H1 (cell line): ENCODE data around the gene OR5B21. TPM values are rescaled to one million over a fixed set of nuclear protein-coding genes. Genes with fewer than 3 reads are reported as not detected.

Experiments
- CTCF ChIA-PET: fragments of 300-600 bp; sonication (Branson Sonifier 250); formaldehyde crosslinking; loops from one replicate; lab custom pipeline; 2021; ENCODE audit not compliant: partially characterized antibody; lab: Charles Lee
- POLR2A ChIA-PET: fragments of 300-600 bp; sonication (Branson Sonifier 250); formaldehyde crosslinking; loops from one replicate; lab custom pipeline; 2021; ENCODE audit warnings: inconsistent platforms; ENCODE audit not compliant: partially characterized antibody; lab: Charles Lee
- DNase-seq, 2 experiments: peaks; one replicate each; pipeline versions ENCODE4 v3.0.0 to v3.0.0-alpha.2; 2010 to 2022; ENCODE audit warnings: low spot score in 2 of 2, low read depth in 1 of 2, mixed read lengths in 1 of 2
- FAIRE-seq: peaks from 2 replicates; lab custom pipeline; 2011; peaks lifted over from hg19 to GRCh38; lab: Jason Lieb, UNC
- H2AFZ ChIP-seq: 2 replicates; pipeline ENCODE4 v1.8.1; 2012; ENCODE audit warnings: low read length, inconsistent platforms
- H2AK5ac ChIP-seq: 2 replicates; pipeline ENCODE4 v1.6.1; 2013; ENCODE audit warnings: low read depth, low read length
- H2BK120ac ChIP-seq: replicated peaks from 2 replicates; pipeline ENCODE3; 2013; ENCODE audit warnings: low read depth, low read length, inconsistent platforms
- H2BK12ac ChIP-seq: 2 replicates; pipeline ENCODE4 v1.6.1; 2013; ENCODE audit warnings: low read depth, low read length
- H2BK15ac ChIP-seq: 2 replicates; pipeline ENCODE4 v1.6.1; 2013; ENCODE audit warnings: low read length
- H2BK20ac ChIP-seq: 2 replicates; pipeline ENCODE4 v1.6.1; 2013; ENCODE audit warnings: low read length
- H2BK5ac ChIP-seq: 2 replicates; pipeline ENCODE4 v1.6.1; 2013; ENCODE audit warnings: low read depth, low read length
- H3K14ac ChIP-seq: 2 replicates; pipeline ENCODE4 v1.6.1; 2013; ENCODE audit warnings: inconsistent platforms; ENCODE audit not compliant: insufficient read length
- H3K18ac ChIP-seq: 2 replicates; pipeline ENCODE4 v1.6.1; 2013; ENCODE audit warnings: low read length; ENCODE audit errors: extremely low read depth
- H3K23ac ChIP-seq: 2 replicates; pipeline ENCODE4 v1.6.1; 2013; ENCODE audit warnings: inconsistent platforms; ENCODE audit not compliant: insufficient read length
- H3K23me2 ChIP-seq: 2 replicates; pipeline ENCODE4 v1.6.1; 2013; ENCODE audit warnings: low read depth, low read length
- H3K27ac ChIP-seq: 2 replicates; pipeline ENCODE4 v1.6.1; 2011; ENCODE audit warnings: low read depth, low read length, inconsistent platforms
- H3K27me3 ChIP-seq, 4 experiments: replicated peaks in 1 of 4; 1 replicate in 1 of 4; 2 replicates in 3 of 4; pipeline versions ENCODE4 v1.6.1 to v1.8.1; 2011 to 2013; ENCODE audit warnings: low read length in 3 of 4, mild to moderate bottlenecking in 3 of 4, inconsistent platforms in 2 of 4, mixed read lengths in 2 of 4, moderate library complexity in 1 of 4; ENCODE audit not compliant: control insufficient read depth in 3 of 4, insufficient read depth in 3 of 4; ENCODE audit errors: extremely low read depth in 1 of 4
- H3K36me3 ChIP-seq, 4 experiments: 2 replicates each; pipeline versions ENCODE4 v1.6.1 to v1.8.1; 2011 to 2013; ENCODE audit warnings: mild to moderate bottlenecking in 4 of 4, low read length in 3 of 4, moderate library complexity in 2 of 4, control low read depth in 1 of 4, inconsistent platforms in 1 of 4; ENCODE audit not compliant: insufficient read depth in 4 of 4, control insufficient read depth in 2 of 4
- H3K4ac ChIP-seq: replicated peaks from 2 replicates; pipeline ENCODE3; 2013; ENCODE audit warnings: low read length, low read depth, mixed read lengths, inconsistent platforms; ENCODE audit not compliant: insufficient read length
- H3K4me1 ChIP-seq, 4 experiments: replicated peaks in 1 of 4; 1 replicate in 1 of 4; 2 replicates in 3 of 4; pipeline versions ENCODE4 v1.6.1 to v1.8.1; 2011 to 2013; ENCODE audit warnings: low read length in 3 of 4, inconsistent platforms in 2 of 4, mixed read lengths in 1 of 4; ENCODE audit not compliant: insufficient read depth in 4 of 4, control insufficient read depth in 3 of 4
- H3K4me2 ChIP-seq, 2 experiments: 2 replicates each; pipeline versions ENCODE4 v1.6.1 to v1.8.1; 2011 to 2013; ENCODE audit warnings: low read depth in 2 of 2, low read length in 2 of 2, control low read depth in 1 of 2, inconsistent platforms in 1 of 2, mild to moderate bottlenecking in 1 of 2; ENCODE audit not compliant: insufficient read depth in 1 of 2
- H3K4me3 ChIP-seq, 4 experiments: fragments of 200-600, 300-600 bp in 1 of 4; sonication (generic), shearing (Covaris generic), sonication (Bioruptor Twin) in 1 of 4; 2 replicates each; pipeline versions ENCODE4 v1.5.1 to v1.8.1; 2011 to 2016; ENCODE audit warnings: low read length in 4 of 4, low read depth in 3 of 4, control low read depth in 2 of 4, inconsistent platforms in 2 of 4, mild to moderate bottlenecking in 2 of 4, mixed read lengths in 1 of 4, moderate library complexity in 1 of 4; ENCODE audit not compliant: insufficient read depth in 2 of 4; ENCODE audit errors: extremely low read depth in 1 of 4
- H3K56ac ChIP-seq: replicated peaks from 2 replicates; pipeline ENCODE3; 2013; ENCODE audit warnings: low read depth, mild to moderate bottlenecking, mixed read lengths, low read length, inconsistent platforms; ENCODE audit not compliant: insufficient read length
- H3K79me1 ChIP-seq: 2 replicates; pipeline ENCODE4 v1.6.1; 2013; ENCODE audit warnings: low read depth, low read length, control low read depth
- H3K79me2 ChIP-seq, 2 experiments: 2 replicates each; pipeline versions ENCODE4 v1.6.1 to v1.8.1; 2012 to 2013; ENCODE audit warnings: low read length in 2 of 2, mild to moderate bottlenecking in 2 of 2, inconsistent platforms in 1 of 2; ENCODE audit not compliant: insufficient read depth in 2 of 2, control insufficient read depth in 1 of 2
- H3K9ac ChIP-seq, 4 experiments: replicated peaks in 1 of 4; 1 replicate in 1 of 4; 2 replicates in 3 of 4; pipeline versions ENCODE4 v1.6.1 to v1.8.1; 2011 to 2013; ENCODE audit warnings: low read depth in 3 of 4, low read length in 3 of 4, control low read depth in 2 of 4, mild to moderate bottlenecking in 2 of 4, moderate library complexity in 2 of 4, inconsistent platforms in 1 of 4; ENCODE audit errors: extremely low read depth in 1 of 4
- H3K9me3 ChIP-seq, 2 experiments: 2 replicates each; pipeline versions ENCODE4 v1.6.1 to v1.8.1; 2012 to 2013; ENCODE audit warnings: mild to moderate bottlenecking in 2 of 2, moderate library complexity in 2 of 2, control low read depth in 1 of 2, inconsistent platforms in 1 of 2, low read depth in 1 of 2, low read length in 1 of 2, mixed read lengths in 1 of 2; ENCODE audit not compliant: insufficient read depth in 2 of 2
- H4K20me1 ChIP-seq, 2 experiments: replicated peaks in 1 of 2; 2 replicates each; pipeline versions ENCODE3 to v1.8.1; 2011 to 2013; ENCODE audit warnings: inconsistent platforms in 2 of 2, low read length in 2 of 2, mild to moderate bottlenecking in 1 of 2; ENCODE audit not compliant: insufficient read depth in 2 of 2, control insufficient read depth in 1 of 2
- H4K5ac ChIP-seq: 2 replicates; pipeline ENCODE4 v1.6.1; 2013; ENCODE audit warnings: low read length, low read depth, mixed read lengths, inconsistent platforms; ENCODE audit not compliant: insufficient read length
- H4K8ac ChIP-seq: 2 replicates; pipeline ENCODE4 v1.8.0; 2013; ENCODE audit warnings: mild to moderate bottlenecking, moderate library complexity, low read length, inconsistent platforms; ENCODE audit not compliant: insufficient read depth; ENCODE audit errors: extremely low read depth
- H4K91ac ChIP-seq: replicated peaks from 2 replicates; pipeline ENCODE3; 2013; ENCODE audit warnings: low read length, mixed read lengths, inconsistent platforms; ENCODE audit not compliant: insufficient read length
- HDAC2 ChIP-seq, 2 experiments: fragments of 300-600 bp in 1 of 2; sonication (generic) in 1 of 2; IDR thresholded peaks; 2 replicates each; pipeline ENCODE4 v1.6.1; 2011 to 2012; ENCODE audit warnings: low read depth in 2 of 2, low read length in 2 of 2, mild to moderate bottlenecking in 2 of 2, moderate library complexity in 2 of 2, borderline replicate concordance in 1 of 2, inconsistent platforms in 1 of 2
- JUND ChIP-seq: IDR thresholded peaks from 2 replicates; pipeline ENCODE4 v1.6.1; 2011; ENCODE audit warnings: mild to moderate bottlenecking, improper control_type of control experiment, low read length
- KDM5A ChIP-seq: fragments of 200-600 bp; IDR thresholded peaks from 2 replicates; pipeline ENCODE4 v1.7.1; 2012; ENCODE audit warnings: mild to moderate bottlenecking, low read length, inconsistent platforms, mixed read lengths
- NANOG ChIP-seq: IDR thresholded peaks from 2 replicates; pipeline ENCODE4 v1.6.1; 2011; ENCODE audit warnings: low read length, low read depth, mild to moderate bottlenecking, inconsistent platforms; ENCODE audit not compliant: insufficient read depth, poor library complexity, severe bottlenecking
- PHF8 ChIP-seq: fragments of 200-600 bp; sonication (generic); conservative IDR thresholded peaks from 2 replicates; pipeline ENCODE4 v1.7.1; 2012; ENCODE audit warnings: low read depth, mild to moderate bottlenecking, inconsistent platforms, low read length, moderate library complexity
- POLR2AphosphoS5 ChIP-seq: IDR thresholded peaks from 2 replicates; pipeline ENCODE4 v1.6.1; 2011; ENCODE audit warnings: low read depth, low read length
- POU5F1 ChIP-seq: IDR thresholded peaks from 2 replicates; pipeline ENCODE4 v1.6.1; 2011; ENCODE audit warnings: low read depth, mild to moderate bottlenecking, low read length, moderate library complexity
- RAD21 ChIP-seq, 2 experiments: IDR thresholded peaks in 1 of 2; conservative IDR thresholded peaks in 1 of 2; 2 replicates each; pipeline ENCODE4 v1.6.1; 2011; ENCODE audit warnings: low read depth in 2 of 2, low read length in 2 of 2, improper control_type of control experiment in 1 of 2, inconsistent platforms in 1 of 2, mild to moderate bottlenecking in 1 of 2, moderate library complexity in 1 of 2
- TBP ChIP-seq: IDR thresholded peaks from 2 replicates; pipeline ENCODE4 v1.6.1; 2011; ENCODE audit warnings: low read depth, low read length, improper control_type of control experiment
- WGBS, 2 experiments: shearing (Covaris generic) in 1 of 2; methylation state at CpG; one replicate each; pipeline versions ENCODE4 v1.1.6 to v1.1.7; 2013 to 2015; ENCODE audit warnings: low lambda C conversion rate in 2 of 2, mixed read lengths in 2 of 2, inconsistent platforms in 1 of 2, low coverage in 1 of 2, missing lambda C conversion rate in 1 of 2; ENCODE audit not compliant: insufficient replicate concordance in 2 of 2, insufficient coverage in 1 of 2, insufficient read length in 1 of 2; ENCODE audit errors: extremely low coverage in 1 of 2, missing lambda C conversion rate in 1 of 2; 5-methylcytosine and 5-hydroxymethylcytosine counted together
- polyA plus RNA-seq, 7 experiments: library from polyadenylated mRNA; depleted of rRNA in 3 of 7; stranded (reverse) in 5 of 7; unstranded in 2 of 7; fragments of >200 nt in 5 of 7; fragments of 200-250 nt in 2 of 7; gene quantifications; 1 replicate in 5 of 7; 2 replicates in 1 of 7; 4 replicates in 1 of 7; pipeline versions ENCODE4 v1.2.1 to v1.2.3, GENCODE V29; 2011 to 2013; ENCODE audit warnings: missing spikeins in 2 of 7, mixed read lengths in 2 of 7
- total RNA-seq: library from RNA; stranded (reverse); fragmentation: NEBNext Ultra II Directional; extraction: Animal tissue kit (Norgen Biotek cat#: 25700); gene quantifications from 2 replicates; pipeline ENCODE4 v1.2.1, GENCODE V29; 2021

The OR5B21 gene
- total and polyA plus RNA-seq, 2 of the 8 experiments (the other 6 are each of a cell fraction or from before 2014, with no cell fraction given) = not detected

- Histone ChIP-seq H3K9me3 (peaks cover 5 to 15% of the 10 kb centered on the region in 2 experiments; a peak in 2 of 4 replicates), H4K5ac (no peak overlapping the region), H3K4me2 (no peak overlapping the region), H3K23ac (no peak overlapping the region), H3K27ac (no peak overlapping the region), H2AK5ac (no peak overlapping the region), H2AFZ (no peak overlapping the region), H3K36me3 (no peaks in the 10 kb centered on the region), H2BK120ac (no peak overlapping the region), H3K14ac (no peak overlapping the region), H4K20me1 (no peaks in the 10 kb centered on the region), H3K9ac (no peak overlapping the region), H4K8ac (no peak overlapping the region), H3K27me3 (no peaks in the 10 kb centered on the region), H2BK20ac (no peak overlapping the region), H2BK5ac (no peak overlapping the region), H3K23me2 (no peaks in the 10 kb centered on the region), H4K91ac (no peak overlapping the region), H3K4me3 (no peak overlapping the region), H3K4me1 (no peaks in the 10 kb centered on the region), H2BK15ac (no peak overlapping the region), H3K56ac (no peak overlapping the region), H3K4ac (no peak overlapping the region), H3K79me1 (no peaks in the 10 kb centered on the region), H3K79me2 (no peaks in the 10 kb centered on the region), H2BK12ac (no peak overlapping the region), H3K18ac (no peak overlapping the region)
- ChIA-PET POLR2A (no interaction called here), CTCF (interaction anchor here (0.6 kb wide), 1 partner anchor 280 kb away, joined by 4 read pairs; no protein-coding TSS in a partner anchor)
- 60% methylated on average over 3 of the region's 3 CpGs; no CpG with 5 or more reads in 1 of the 2 experiments for WGBS, 2 experiments
- FAIRE-seq (no peak), DNase-seq (no peak)
- TF ChIP-seq PHF8 (no peak), POLR2AphosphoS5 (no peak), POU5F1 (no peak), JUND (no peak), RAD21 (IDR thresholded peaks at IDR 0.05 in 1 of 2, conservative IDR thresholded peaks at IDR 0.05 in 1 of 2; ENCODE audit: low read depth in 2 of 2, low read length in 2 of 2) (no peak), KDM5A (no peak), HDAC2 (IDR thresholded peaks at IDR 0.05; ENCODE audit: borderline replicate concordance in 1 of 2, low read depth in 2 of 2, low read length in 2 of 2) (no peak), TBP (no peak), NANOG (no peak)
Observed at GRCh38 chr11:58465690-58466089, 42.2 kb downstream of the OR5B21 start.
